Breast epithelium (tissue), 4 donors: Measurements from ENCODE around the gene VBP1. TPM values are rescaled to one million over a fixed set of nuclear protein-coding genes. Genes with fewer than 3 reads are reported as not detected.
"Not testable (repeated sequence)": the region's sequence is repeated elsewhere in the genome, so short reads cannot be mapped to it uniquely, and the experiment has no call there.

ENCODE experiments used
- DNase-seq, 2 donors: peaks; one replicate each; pipeline ENCODE4 v3.0.0-alpha.2; 2019; ENCODE audit warnings: low spot score in 2 of 2
- H3K27ac ChIP-seq, 2 donors: fragments of 200-600 bp; sonication (generic) in 1 of 2; one replicate each; pipeline ENCODE4 v1.5.1; 2016 to 2019; ENCODE audit warnings: mild to moderate bottlenecking in 1 of 2
- H3K27me3 ChIP-seq, 2 donors: fragments of 200-600 bp; sonication (generic) in 1 of 2; one replicate each; pipeline versions ENCODE4 v1.5.1 to v1.6.0; 2017 to 2019; ENCODE audit warnings: control low read depth in 1 of 2, mild to moderate bottlenecking in 1 of 2
- H3K36me3 ChIP-seq: fragments of 200-600 bp; one replicate; pipeline ENCODE4 v1.5.1; 2019
- H3K4me1 ChIP-seq, 2 donors: fragments of 200-600 bp; sonication (generic); one replicate each; pipeline ENCODE4 v1.5.1; 2016 to 2019; ENCODE audit warnings: control low read depth in 1 of 2
- H3K4me3 ChIP-seq, 3 donors: fragments of 200-600 bp; sonication (generic); 1 replicate in 2 of 3; 2 replicates in 1 of 3; pipeline ENCODE4 v1.5.1; 2016 to 2019; ENCODE audit warnings: mild to moderate bottlenecking in 3 of 3, moderate library complexity in 2 of 3
- H3K9me3 ChIP-seq, 2 donors: fragments of 200-600 bp; sonication (generic) in 1 of 2; one replicate each; pipeline ENCODE4 v1.5.1; 2016 to 2019; ENCODE audit warnings: control low read depth in 1 of 2
- POLR2A ChIP-seq: fragments of 450-650 bp; IDR thresholded peaks from one replicate; pipeline ENCODE4 v1.6.1; 2016; ENCODE audit warnings: antibody characterized with exemption, mild to moderate bottlenecking, moderate library complexity
- POLR2AphosphoS5 ChIP-seq, 3 donors: sonication (generic); formaldehyde crosslinking; IDR thresholded peaks; one replicate each; pipeline ENCODE4 v1.6.1; 2017; ENCODE audit warnings: antibody characterized with exemption in 3 of 3
- intact Hi-C: fragments of 100-400 bp; cut with DNase I; formaldehyde crosslinking; loops from one replicate; pipeline ENCODE4 v1.15.1; 2023; ENCODE audit warnings: low total_unique reads
- total RNA-seq, 3 donors: library from RNA; depleted of rRNA; stranded (reverse); fragments of >200 nt; gene quantifications; one replicate each; pipeline ENCODE4 v1.1.0, GENCODE V29; 2016
- TF ChIP-seq, protein P1 (sequence below), 3 donors: fragments of 450-650 bp; IDR thresholded peaks; one replicate each; pipeline ENCODE4 v1.5.1; 2016 to 2017; ENCODE audit warnings: antibody characterized with exemption in 3 of 3, mild to moderate bottlenecking in 3 of 3, moderate library complexity in 3 of 3

Gene VBP1
- total RNA-seq, 3 donors from 2014 or later: 29.1 to 30.7 (median 29.8) TPM

DNA sequence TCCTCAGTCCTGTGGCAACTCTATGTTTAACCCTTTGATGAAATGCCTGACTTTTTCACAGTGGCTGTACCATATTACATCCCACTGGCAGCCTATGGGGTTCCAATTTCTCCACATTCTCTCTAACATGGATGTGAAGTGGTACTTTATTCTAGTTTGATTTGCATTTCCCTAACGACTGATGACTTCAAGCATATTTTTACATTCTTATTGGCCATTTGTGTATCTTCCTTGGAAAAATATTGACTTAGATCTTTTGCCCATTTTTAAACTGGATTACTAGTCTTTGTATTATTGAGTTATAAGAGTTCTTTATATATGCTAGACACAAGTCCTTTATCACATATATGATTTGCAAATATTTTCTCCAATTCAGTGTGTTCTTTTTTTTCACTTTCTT lies 50.2 kb downstream of the VBP1 start:
- Histone ChIP-seq H3K4me3 (no peak overlapping the region), H3K9me3 (peaks cover 0 to 17% of the 10 kb centered on the region in 2 donors), H3K27me3 (no peaks in the 10 kb centered on the region), H3K36me3 (no peaks in the 10 kb centered on the region), H3K27ac (no peak overlapping the region), H3K4me1 (no peaks in the 10 kb centered on the region)
- intact Hi-C loops: no loop called here
- no peak for TF ChIP-seq POLR2AphosphoS5 (IDR thresholded peaks at IDR 0.05)
- TF ChIP-seq, protein P1, sequence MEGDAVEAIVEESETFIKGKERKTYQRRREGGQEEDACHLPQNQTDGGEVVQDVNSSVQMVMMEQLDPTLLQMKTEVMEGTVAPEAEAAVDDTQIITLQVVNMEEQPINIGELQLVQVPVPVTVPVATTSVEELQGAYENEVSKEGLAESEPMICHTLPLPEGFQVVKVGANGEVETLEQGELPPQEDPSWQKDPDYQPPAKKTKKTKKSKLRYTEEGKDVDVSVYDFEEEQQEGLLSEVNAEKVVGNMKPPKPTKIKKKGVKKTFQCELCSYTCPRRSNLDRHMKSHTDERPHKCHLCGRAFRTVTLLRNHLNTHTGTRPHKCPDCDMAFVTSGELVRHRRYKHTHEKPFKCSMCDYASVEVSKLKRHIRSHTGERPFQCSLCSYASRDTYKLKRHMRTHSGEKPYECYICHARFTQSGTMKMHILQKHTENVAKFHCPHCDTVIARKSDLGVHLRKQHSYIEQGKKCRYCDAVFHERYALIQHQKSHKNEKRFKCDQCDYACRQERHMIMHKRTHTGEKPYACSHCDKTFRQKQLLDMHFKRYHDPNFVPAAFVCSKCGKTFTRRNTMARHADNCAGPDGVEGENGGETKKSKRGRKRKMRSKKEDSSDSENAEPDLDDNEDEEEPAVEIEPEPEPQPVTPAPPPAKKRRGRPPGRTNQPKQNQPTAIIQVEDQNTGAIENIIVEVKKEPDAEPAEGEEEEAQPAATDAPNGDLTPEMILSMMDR (IDR thresholded peaks at IDR 0.05): no peak
- no peak for TF ChIP-seq POLR2A
- DNase-seq: no peak

DNA sequence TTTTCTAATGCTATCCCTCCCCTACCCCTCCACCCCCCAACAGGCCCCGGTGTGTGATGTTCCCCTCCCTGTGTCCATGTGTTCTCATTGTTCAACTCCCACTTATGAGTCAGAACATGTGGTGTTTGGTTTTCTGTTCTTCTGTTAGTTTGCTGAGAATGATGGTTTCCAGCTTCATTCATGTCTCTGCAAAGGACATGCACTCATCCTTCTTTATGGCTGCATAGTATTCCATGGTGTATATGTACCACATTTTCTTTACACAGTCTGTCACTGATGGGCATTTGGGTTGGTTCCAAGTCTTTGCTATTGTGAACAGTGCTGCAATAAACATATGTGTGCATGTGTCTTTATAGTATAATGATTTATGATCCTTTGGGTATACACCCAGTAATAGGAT lies 51.7 kb downstream of the VBP1 start:
- H3K27me3 ChIP-seq, H3K27ac ChIP-seq, intact Hi-C loops, H3K4me1 ChIP-seq, DNase-seq, H3K36me3 ChIP-seq, H3K4me3 ChIP-seq: not testable (repeated sequence)
- H3K9me3 ChIP-seq: peaks cover 0 to 19% of the 10 kb centered on the region in 2 donors

DNA sequence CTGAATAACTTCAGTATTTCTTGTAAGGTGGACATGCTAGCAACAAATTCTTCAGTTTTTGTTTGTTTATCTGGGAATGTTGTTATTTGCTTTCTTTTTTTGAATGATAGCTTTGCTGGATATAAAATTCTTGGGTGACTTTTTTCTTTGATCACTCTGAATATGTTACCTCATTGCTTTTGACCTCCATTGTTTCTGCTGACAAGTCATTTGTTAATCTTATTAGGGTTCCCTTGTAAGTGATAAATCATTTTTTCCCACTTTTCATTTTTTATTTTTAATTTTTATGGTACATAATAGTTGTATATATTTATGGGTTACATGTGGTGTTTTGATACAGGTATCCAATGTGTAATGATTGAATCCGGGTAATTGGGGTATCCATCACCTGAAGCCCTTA lies 54.7 kb downstream of the VBP1 start:
- Histone ChIP-seq H3K9me3 (peaks cover 0 to 22% of the 10 kb centered on the region in 2 donors), H3K4me1 (no peaks in the 10 kb centered on the region), H3K36me3 (no peaks in the 10 kb centered on the region), H3K27ac (no peak overlapping the region), H3K27me3 (no peaks in the 10 kb centered on the region), H3K4me3 (no peak overlapping the region)
- DNase-seq: no peak
- intact Hi-C loops: no loop called here
- TF ChIP-seq, protein P1 (IDR thresholded peaks at IDR 0.05): no peak
- TF ChIP-seq POLR2A: no peak

DNA sequence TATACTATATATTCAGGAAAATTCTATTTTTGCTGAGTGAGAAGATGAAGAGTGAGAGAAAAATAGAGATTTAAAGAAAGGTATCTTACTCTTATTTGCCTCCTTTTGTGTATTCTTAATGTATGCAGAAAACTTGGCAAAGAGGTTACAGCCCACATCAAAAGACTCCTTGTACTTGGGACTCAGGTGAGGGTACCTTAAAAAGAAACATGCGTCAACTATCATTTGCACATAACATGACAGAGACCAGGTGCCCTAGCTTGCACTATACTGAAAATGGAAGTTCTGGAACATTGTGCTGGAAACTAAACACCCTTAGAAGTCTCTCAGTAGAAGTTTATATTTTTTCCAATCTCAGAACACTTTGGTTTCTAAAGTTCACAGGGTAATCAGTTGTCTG lies 63.6 kb downstream of the VBP1 start:
- no peak overlapping the region for H3K27ac ChIP-seq
- TF ChIP-seq POLR2AphosphoS5 (IDR thresholded peaks at IDR 0.05): no peak
- TF ChIP-seq POLR2A: no peak
- H3K27me3 ChIP-seq: no peaks in the 10 kb centered on the region
- H3K9me3 ChIP-seq: peaks cover 0 to 4% of the 10 kb centered on the region in 2 donors
- H3K36me3 ChIP-seq: no peaks in the 10 kb centered on the region
- no peak for DNase-seq
- H3K4me3 ChIP-seq: no peak overlapping the region
- intact Hi-C loops: no loop called here
- H3K4me1 ChIP-seq: no peaks in the 10 kb centered on the region

Other genes with a start within 250 kb of the VBP1 start
- 10 to 100 TPM; 14.6 to 30.2 (median 16.1) TPM for gene F8, start 193.7 kb upstream of the VBP1 start, total RNA-seq
- 10 to 100 TPM; 76.7 to 99.0 (median 81.0) TPM for gene FUNDC2, start 189.6 kb upstream of the VBP1 start, total RNA-seq
- gene CMC4, start 145.3 kb upstream of the VBP1 start, total RNA-seq: 10 to 100 TPM; 18.7 to 27.2 (median 19.3) TPM
- gene MTCP1, start 145.3 kb upstream of the VBP1 start, total RNA-seq: 1 to 10 TPM; 1.8 to 3.2 (median 2.3) TPM
- 10 to 100 TPM; 12.8 to 16.0 (median 13.1) TPM for gene BRCC3, start 145.0 kb upstream of the VBP1 start, total RNA-seq
- 1 to 10 TPM in 1 of 3 donors, under 1 TPM in 2; 0.32 to 1.3 (median 0.73) TPM for gene RAB39B, start 48.0 kb downstream of the VBP1 start, total RNA-seq
- 10 to 100 TPM; 10.7 to 23.8 (median 18.4) TPM for gene CLIC2, start 118.2 kb downstream of the VBP1 start, total RNA-seq
- gene F8A2, start 165.6 kb downstream of the VBP1 start, total RNA-seq: 1 to 10 TPM in 1 of 3 donors, not detected in 2; 2.6 TPM
- 10 to 100 TPM in 1 of 3 donors, 1 to 10 TPM in 2; 6.7 to 14.4 (median 7.5) TPM for gene F8A3, start 242.2 kb downstream of the VBP1 start, total RNA-seq